CD14-positive monocyte (primary cell): Measurements from ENCODE around the gene SLC7A4. TPM values are rescaled to one million over a fixed set of nuclear protein-coding genes. Genes with fewer than 3 reads are reported as not detected.

Source experiments
- DNase-seq, 3 donors: peaks; one replicate each; pipeline ENCODE4 v3.0.0-alpha.2; 2011 to 2022
- H2AFZ ChIP-seq: 2 replicates; pipeline ENCODE4 v1.6.0; 2012; ENCODE audit warnings: mild to moderate bottlenecking, low read depth, low read length, inconsistent platforms; ENCODE audit not compliant: insufficient read depth, poor library complexity, severe bottlenecking
- H3K27ac ChIP-seq, 2 donors: 1 replicate in 1 of 2; 2 replicates in 1 of 2; pipeline ENCODE4 v1.5.1; 2012 to 2013; ENCODE audit warnings: low read length in 2 of 2, control low read depth in 1 of 2, inconsistent platforms in 1 of 2, low read depth in 1 of 2, mild to moderate bottlenecking in 1 of 2
- H3K27me3 ChIP-seq, 2 donors: one replicate each; pipeline versions ENCODE4 v1.6.0 to v1.6.1; 2011 to 2013; ENCODE audit warnings: low read length in 2 of 2; ENCODE audit not compliant: control insufficient read depth in 2 of 2, insufficient read depth in 2 of 2
- H3K36me3 ChIP-seq, 2 donors: replicated peaks in 1 of 2; 1 replicate in 1 of 2; 2 replicates in 1 of 2; pipeline versions ENCODE4 v1.5.1 to v1.6.1; 2012 to 2013; ENCODE audit warnings: low read length in 2 of 2, control low read depth in 1 of 2, inconsistent platforms in 1 of 2, mild to moderate bottlenecking in 1 of 2; ENCODE audit not compliant: insufficient read depth in 2 of 2, control insufficient read depth in 1 of 2
- H3K4me1 ChIP-seq, 2 donors: 1 replicate in 1 of 2; 2 replicates in 1 of 2; pipeline versions ENCODE4 v1.5.1 to v1.6.1; 2012 to 2013; ENCODE audit warnings: low read length in 2 of 2, control low read depth in 1 of 2, inconsistent platforms in 1 of 2, mild to moderate bottlenecking in 1 of 2, moderate library complexity in 1 of 2; ENCODE audit not compliant: insufficient read depth in 2 of 2, control insufficient read depth in 1 of 2
- H3K4me2 ChIP-seq: replicated peaks from 2 replicates; pipeline ENCODE3; 2012; ENCODE audit warnings: low read length, moderate library complexity, mild to moderate bottlenecking; ENCODE audit not compliant: poor library complexity, severe bottlenecking; ENCODE audit errors: extremely low read depth
- H3K4me3 ChIP-seq, 3 experiments: fragments of 200-600 bp in 1 of 3; sonication (generic) in 1 of 3; replicated peaks in 1 of 3; 1 replicate in 2 of 3; 2 replicates in 1 of 3; pipeline ENCODE4 v1.5.1; 2011 to 2013; ENCODE audit warnings: low read length in 3 of 3, mild to moderate bottlenecking in 3 of 3, control low read depth in 2 of 3, low read depth in 2 of 3, inconsistent platforms in 1 of 3, moderate library complexity in 1 of 3
- H3K79me2 ChIP-seq: 2 replicates; pipeline ENCODE4 v1.6.0; 2012; ENCODE audit warnings: mild to moderate bottlenecking, control low read depth, inconsistent platforms, low read length, moderate library complexity; ENCODE audit not compliant: insufficient read depth
- H3K9ac ChIP-seq: 2 replicates; pipeline ENCODE4 v1.6.0; 2017; ENCODE audit warnings: low read length, mild to moderate bottlenecking; ENCODE audit not compliant: insufficient read depth, poor library complexity, severe bottlenecking
- H3K9me3 ChIP-seq, 2 donors: replicated peaks in 1 of 2; 1 replicate in 1 of 2; 2 replicates in 1 of 2; pipeline versions ENCODE4 v1.5.1 to v1.6.1; 2012 to 2013; ENCODE audit warnings: low read length in 2 of 2, control low read depth in 1 of 2; ENCODE audit not compliant: control insufficient read depth in 1 of 2, insufficient read depth in 1 of 2
- H4K20me1 ChIP-seq: 2 replicates; pipeline ENCODE4 v1.6.0; 2012; ENCODE audit warnings: mild to moderate bottlenecking, low read length, control low read depth, moderate library complexity; ENCODE audit not compliant: insufficient read depth
- H3K27ac Mint-ChIP-seq, 7 donors: one replicate each; pipeline ENCODE4 v1.8.0; 2020; ENCODE audit warnings: mild to moderate bottlenecking in 7 of 7, mixed read lengths in 7 of 7, moderate library complexity in 6 of 7, inconsistent platforms in 2 of 7
- H3K27me3 Mint-ChIP-seq, 3 donors: one replicate each; pipeline ENCODE4 v1.8.0; 2021 to 2022; ENCODE audit warnings: low read depth in 3 of 3, mild to moderate bottlenecking in 3 of 3, mixed read lengths in 3 of 3, moderate library complexity in 3 of 3, inconsistent platforms in 1 of 3
- H3K36me3 Mint-ChIP-seq, 2 donors: one replicate each; pipeline ENCODE4 v1.8.0; 2020; ENCODE audit warnings: mixed read lengths in 2 of 2, inconsistent platforms in 1 of 2, mild to moderate bottlenecking in 1 of 2
- H3K4me1 Mint-ChIP-seq: one replicate; pipeline ENCODE4 v1.8.0; 2020; ENCODE audit warnings: mild to moderate bottlenecking, mixed read lengths
- H3K4me3 Mint-ChIP-seq, 2 donors: one replicate each; pipeline ENCODE4 v1.8.0; 2020; ENCODE audit warnings: mild to moderate bottlenecking in 2 of 2, mixed read lengths in 2 of 2, moderate library complexity in 1 of 2
- H3K9me3 Mint-ChIP-seq, 7 donors: one replicate each; pipeline ENCODE4 v1.8.0; 2020 to 2022; ENCODE audit warnings: mixed read lengths in 7 of 7, mild to moderate bottlenecking in 6 of 7, moderate library complexity in 6 of 7, inconsistent platforms in 2 of 7
- CTCF ChIP-seq: fragments of 200-600 bp; IDR thresholded peaks from one replicate; pipeline ENCODE4 v1.8.0; 2022; ENCODE audit warnings: antibody characterized with exemption, mild to moderate bottlenecking
- WGBS: methylation state at CpG from one replicate; pipeline ENCODE4 v1.1.5; 2013; ENCODE audit warnings: missing lambda C conversion rate; ENCODE audit not compliant: insufficient coverage; 5-methylcytosine and 5-hydroxymethylcytosine counted together
- intact Hi-C, 2 donors: fragments of 100-400 bp; cut with micrococcal nuclease; formaldehyde crosslinking; loops; one replicate each; pipeline versions ENCODE4 v1.15.0 to v1.15.1; 2023
- polyA plus RNA-seq, 3 donors: library from polyadenylated mRNA; depleted of rRNA in 1 of 3; unstranded in 2 of 3; stranded (reverse) in 1 of 3; fragments of 300-500 nt in 2 of 3; fragments of >200 nt in 1 of 3; fragmentation: Illumina TruSeq in 2 of 3; gene quantifications; 1 replicate in 2 of 3; 2 replicates in 1 of 3; pipeline ENCODE4 v1.2.3, GENCODE V29; 2012 to 2021

The SLC7A4 gene
- polyA plus RNA-seq, 3 donors, result not detected

- intact Hi-C loops, result no loop called here
- Histone ChIP-seq H2AFZ (no peak overlapping the region), H3K27me3 (peaks cover 0 to 6% of the 10 kb centered on the region in 2 donors), H3K4me2 (no peak overlapping the region), H3K36me3 (no peaks in the 10 kb centered on the region), H3K4me1 (no peaks in the 10 kb centered on the region), H3K27ac (no peak overlapping the region), H3K9me3 (no peaks in the 10 kb centered on the region), H3K79me2 (no peaks in the 10 kb centered on the region), H3K4me3 (no peak overlapping the region), H3K9ac (no peak overlapping the region), H4K20me1 (no peaks in the 10 kb centered on the region)
- DNase-seq, result no peak
- WGBS, result 64% methylated on average over 1 of the region's 2 CpGs
- peaks cover 3% of the 10 kb centered on the region for H3K4me1 Mint-ChIP-seq
- H3K36me3 Mint-ChIP-seq, result no peaks in the 10 kb centered on the region
- H3K9me3 Mint-ChIP-seq, result peaks cover 0 to 2% (median 0%) of the 10 kb centered on the region in 7 donors
- H3K4me3 Mint-ChIP-seq, result no peak overlapping the region
- no peak for TF ChIP-seq CTCF
- H3K27me3 Mint-ChIP-seq, result peaks cover 6 to 11% (median 7%) of the 10 kb centered on the region in 3 donors
- H3K27ac Mint-ChIP-seq, result no peak overlapping the region
These were observed 6.0 kb upstream of the SLC7A4 start for GRCh38 chr22:21038405-21038804.

DNA sequence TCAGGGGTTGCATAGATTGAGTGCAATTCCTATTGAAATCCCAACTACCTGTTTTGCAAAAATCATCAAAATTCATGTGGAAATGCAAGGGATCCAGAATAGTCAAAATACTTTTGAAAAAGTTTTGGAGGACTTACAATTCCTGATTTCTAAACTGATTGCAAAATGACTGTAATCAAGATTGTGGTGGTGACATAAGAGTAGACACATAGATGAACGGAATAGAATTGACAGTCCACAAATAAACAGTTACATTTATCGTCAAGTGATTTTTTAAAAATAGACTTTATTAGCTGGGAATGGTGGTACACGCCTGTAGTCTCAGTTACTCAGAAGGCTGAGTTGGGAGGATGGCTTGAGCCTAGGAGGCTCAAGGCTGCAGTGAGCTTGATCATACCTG lies 2.6 kb upstream of the SLC7A4 start:
- no peak overlapping the region for H2AFZ ChIP-seq
- no peaks in the 10 kb centered on the region for H3K9me3 ChIP-seq
- H3K4me1 ChIP-seq, result no peaks in the 10 kb centered on the region
- intact Hi-C loops, result no loop called here
- no peaks in the 10 kb centered on the region for H3K36me3 ChIP-seq
- H3K9me3 Mint-ChIP-seq, result peaks cover 0 to 5% (median 0%) of the 10 kb centered on the region in 7 donors
- no peaks in the 10 kb centered on the region for H3K79me2 ChIP-seq
- no peaks in the 10 kb centered on the region for H3K36me3 Mint-ChIP-seq
- peaks cover 29 to 42% (median 36%) of the 10 kb centered on the region in 3 donors for H3K27me3 Mint-ChIP-seq
- no peak for DNase-seq
- WGBS, result no CpG with 5 or more reads among the region's 3 CpGs
- no peaks in the 10 kb centered on the region for H3K4me1 Mint-ChIP-seq
- no peak overlapping the region for H3K27ac ChIP-seq
- no peak overlapping the region for H3K4me2 ChIP-seq
- H3K4me3 ChIP-seq, result no peak overlapping the region
- no peak for TF ChIP-seq CTCF
- H4K20me1 ChIP-seq, result no peaks in the 10 kb centered on the region
- H3K27me3 ChIP-seq, result peaks cover 9 to 30% of the 10 kb centered on the region in 2 donors
- no peak overlapping the region for H3K4me3 Mint-ChIP-seq
- H3K9ac ChIP-seq, result no peak overlapping the region
- no peak overlapping the region for H3K27ac Mint-ChIP-seq
